ENCODE results near the gene HIF3A. TPM values are rescaled to one million over a fixed set of nuclear protein-coding genes. Genes with fewer than 3 reads are reported as not detected.

Gene HIF3A
- total and polyA plus RNA-seq, 2 donors (not counting 3 experiments of a cell fraction or from before 2014, with no cell fraction given) = 8.1 to 8.5 TPM

DNA sequence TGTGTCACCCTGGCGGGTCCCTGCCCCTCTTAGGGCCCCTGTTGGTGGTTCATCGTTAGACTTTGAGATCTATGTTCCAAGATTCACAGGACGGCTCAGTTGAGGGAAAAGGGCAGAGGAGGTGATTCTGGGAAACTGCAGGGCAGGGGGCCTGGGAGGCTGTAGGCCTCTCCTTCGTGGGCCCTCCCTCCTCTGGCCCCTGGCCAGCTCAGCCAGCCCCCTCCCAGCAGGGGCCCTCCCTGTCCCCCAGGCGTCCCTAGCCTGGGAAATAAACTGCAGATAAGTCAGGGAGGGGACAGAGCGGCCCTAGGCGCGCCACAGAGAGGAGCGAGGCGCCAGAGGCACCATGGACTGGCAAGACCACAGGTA, 6.5 kb downstream of the HIF3A start:
- Histone ChIP-seq H3K27ac (ENCODE audit: insufficient read depth, low read depth, low read length) (no peak overlapping the region), H3K9me1 (replicated peaks; ENCODE audit: control insufficient read depth, extremely low read depth, insufficient read depth, low read length) (no peaks in the 10 kb centered on the region), H4K20me1 (replicated peaks; ENCODE audit: control insufficient read depth, extremely low read depth, insufficient read depth, low read length) (no peaks in the 10 kb centered on the region), H3K4me1 (ENCODE audit: control insufficient read depth, extremely low read depth, insufficient read depth, low read length) (peaks cover 29% of the 10 kb centered on the region), H3K9ac (replicated peaks; ENCODE audit: extremely low read depth, insufficient read depth, low read length) (no peak overlapping the region), H2AFZ (ENCODE audit: low read depth, low read length) (no peak overlapping the region), H3K9me3 (replicated peaks; ENCODE audit: control insufficient read depth, insufficient read depth, low read length) (peaks cover 3% of the 10 kb centered on the region), H3K79me2 (ENCODE audit: control insufficient read depth, insufficient read depth, low read length) (no peaks in the 10 kb centered on the region), H3K4me2 (ENCODE audit: insufficient read depth, low read length) (no peak overlapping the region), H3K36me3 (ENCODE audit: control insufficient read depth in 2 of 2, extremely low read depth in 1 of 2, insufficient read depth in 2 of 2, low read length in 2 of 2) (no peaks in the 10 kb centered on the region), H3K27me3 (ENCODE audit: control insufficient read depth in 2 of 2, insufficient read depth in 2 of 2, low read length in 2 of 2) (no peaks in the 10 kb centered on the region), H3K4me3 (replicated peaks in 1 of 3; ENCODE audit: insufficient read depth in 1 of 3, low read depth in 1 of 3, low read length in 3 of 3) (no peak overlapping the region)
- CTCF ChIA-PET = interaction anchor here (0.6 kb wide), 1 partner anchor 43 kb away, joined by 3 read pairs; no protein-coding TSS in a partner anchor
- no TSS peak for BruUV-seq (replicated peaks)
- intact Hi-C loops (cut with micrococcal nuclease) = no loop called here
- POLR2A ChIA-PET = no interaction called here
- DNase-seq (ENCODE audit: low read depth, low spot score) = no peak
- dilution Hi-C loops (cut with MboI; ENCODE audit: extremely low pct_ligation_motif_present, low sequenced_read_pairs) = no loop called here
- no peak for FAIRE-seq
- TF ChIP-seq JUN (IDR thresholded peaks at IDR 0.05; ENCODE audit: borderline replicate concordance, insufficient read depth, insufficient read length, low read depth) = no peak
- TF ChIP-seq EZH2 (IDR thresholded peaks at IDR 0.05; ENCODE audit: borderline replicate concordance, low read depth, low read length, severe bottlenecking) = no peak
- no peak for TF ChIP-seq POLR2AphosphoS5 (IDR thresholded peaks at IDR 0.05; ENCODE audit: insufficient read depth, low read depth, low read length)
- no peak for TF ChIP-seq FOS (IDR thresholded peaks at IDR 0.05; ENCODE audit: borderline replicate concordance, insufficient read depth, low read length)
- TF ChIP-seq GATA2 (IDR thresholded peaks at IDR 0.05; ENCODE audit: insufficient read depth, insufficient read length, low read depth, low read length) = no peak
- TF ChIP-seq, protein P1, sequence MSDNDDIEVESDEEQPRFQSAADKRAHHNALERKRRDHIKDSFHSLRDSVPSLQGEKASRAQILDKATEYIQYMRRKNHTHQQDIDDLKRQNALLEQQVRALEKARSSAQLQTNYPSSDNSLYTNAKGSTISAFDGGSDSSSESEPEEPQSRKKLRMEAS (IDR thresholded peaks at IDR 0.05; ENCODE audit: insufficient read depth, insufficient read length) = no peak
- TF ChIP-seq POLR2A (IDR thresholded peaks at IDR 0.05; ENCODE audit: low read depth, low read length) = no peak
- TF ChIP-seq MYC (IDR thresholded peaks at IDR 0.05; ENCODE audit: low read depth, low read length) = no peak
- TF ChIP-seq, protein P2, sequence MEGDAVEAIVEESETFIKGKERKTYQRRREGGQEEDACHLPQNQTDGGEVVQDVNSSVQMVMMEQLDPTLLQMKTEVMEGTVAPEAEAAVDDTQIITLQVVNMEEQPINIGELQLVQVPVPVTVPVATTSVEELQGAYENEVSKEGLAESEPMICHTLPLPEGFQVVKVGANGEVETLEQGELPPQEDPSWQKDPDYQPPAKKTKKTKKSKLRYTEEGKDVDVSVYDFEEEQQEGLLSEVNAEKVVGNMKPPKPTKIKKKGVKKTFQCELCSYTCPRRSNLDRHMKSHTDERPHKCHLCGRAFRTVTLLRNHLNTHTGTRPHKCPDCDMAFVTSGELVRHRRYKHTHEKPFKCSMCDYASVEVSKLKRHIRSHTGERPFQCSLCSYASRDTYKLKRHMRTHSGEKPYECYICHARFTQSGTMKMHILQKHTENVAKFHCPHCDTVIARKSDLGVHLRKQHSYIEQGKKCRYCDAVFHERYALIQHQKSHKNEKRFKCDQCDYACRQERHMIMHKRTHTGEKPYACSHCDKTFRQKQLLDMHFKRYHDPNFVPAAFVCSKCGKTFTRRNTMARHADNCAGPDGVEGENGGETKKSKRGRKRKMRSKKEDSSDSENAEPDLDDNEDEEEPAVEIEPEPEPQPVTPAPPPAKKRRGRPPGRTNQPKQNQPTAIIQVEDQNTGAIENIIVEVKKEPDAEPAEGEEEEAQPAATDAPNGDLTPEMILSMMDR (IDR thresholded peaks at IDR 0.05; ENCODE audit: extremely low read depth in 1 of 2, insufficient read depth in 1 of 2, low read depth in 1 of 2, low read length in 2 of 2) = no peak
